Measurements from ENCODE around the gene IGF2BP2. TPM values are rescaled to one million over a fixed set of nuclear protein-coding genes. Genes with fewer than 3 reads are reported as not detected.
"Not testable (repeated sequence)": the region's sequence is repeated elsewhere in the genome, so short reads cannot be mapped to it uniquely, and the experiment has no call there.

The IGF2BP2 gene
- total and polyA plus RNA-seq, 4 donors, result 0.18 to 17.5 (median 6.1) TPM

GRCh38 chr3:185663929-185664328, 160.9 kb downstream of the IGF2BP2 start:
- no peak for DNase-seq
- no peaks in the 10 kb centered on the region for H3K27me3 ChIP-seq (ENCODE audit: control insufficient read depth in 1 of 2, insufficient read depth in 2 of 2, low read length in 1 of 2)
- H3K27ac ChIP-seq (ENCODE audit: low read depth in 1 of 2, low read length in 2 of 2), result no peak overlapping the region
- no peaks in the 10 kb centered on the region for H3K4me1 ChIP-seq (ENCODE audit: control insufficient read depth in 1 of 2, insufficient read depth in 2 of 2, low read length in 2 of 2)
- H3K9me3 ChIP-seq (ENCODE audit: control insufficient read depth, low read length), result no peaks in the 10 kb centered on the region
- H3K36me3 ChIP-seq (ENCODE audit: control insufficient read depth in 1 of 2, insufficient read depth in 2 of 2, low read length in 1 of 2), result no peaks in the 10 kb centered on the region
- 93 to 95% methylated on average over 5 of the region's 5 CpGs for WGBS, 2 donors
- no peak overlapping the region for H3K4me3 ChIP-seq (ENCODE audit: low read length in 2 of 2)
- ATAC-seq (ENCODE audit: low FRiP score), result no peak
- intact Hi-C loops (cut with DNase I), result no loop called here

GRCh38 chr3:185661772-185662171, 163.1 kb downstream of the IGF2BP2 start:
- H3K27ac ChIP-seq (ENCODE audit: low read depth in 1 of 2, low read length in 2 of 2), result no peak overlapping the region
- no peak for DNase-seq
- no peaks in the 10 kb centered on the region for H3K36me3 ChIP-seq (ENCODE audit: control insufficient read depth in 1 of 2, insufficient read depth in 2 of 2, low read length in 1 of 2)
- no peaks in the 10 kb centered on the region for H3K9me3 ChIP-seq (ENCODE audit: control insufficient read depth, low read length)
- ATAC-seq (ENCODE audit: low FRiP score), result no peak
- H3K27me3 ChIP-seq (ENCODE audit: control insufficient read depth in 1 of 2, insufficient read depth in 2 of 2, low read length in 1 of 2), result no peaks in the 10 kb centered on the region
- intact Hi-C loops (cut with DNase I), result loop anchor here in 1 of 2 donors (2.0 kb wide), 1 partner anchor 107 kb away; no protein-coding TSS in a partner anchor
- 89 to 95% methylated on average over 4 of the region's 4 CpGs for WGBS, 2 donors
- no peak overlapping the region for H3K4me3 ChIP-seq (ENCODE audit: low read length in 2 of 2)
- no peaks in the 10 kb centered on the region for H3K4me1 ChIP-seq (ENCODE audit: control insufficient read depth in 1 of 2, insufficient read depth in 2 of 2, low read length in 2 of 2)

GRCh38 chr3:185661296-185661695, 163.5 kb downstream of the IGF2BP2 start:
- not testable (repeated sequence) for H3K27me3 ChIP-seq (ENCODE audit: control insufficient read depth in 1 of 2, insufficient read depth in 2 of 2, low read length in 1 of 2); H3K36me3 ChIP-seq (ENCODE audit: control insufficient read depth in 1 of 2, insufficient read depth in 2 of 2, low read length in 1 of 2); H3K9me3 ChIP-seq (ENCODE audit: control insufficient read depth, low read length); H3K4me3 ChIP-seq (ENCODE audit: low read length in 2 of 2); DNase-seq; ATAC-seq (ENCODE audit: low FRiP score); H3K4me1 ChIP-seq (ENCODE audit: control insufficient read depth in 1 of 2, insufficient read depth in 2 of 2, low read length in 2 of 2); H3K27ac ChIP-seq (ENCODE audit: low read depth in 1 of 2, low read length in 2 of 2)
- WGBS, 2 donors, result 92 to 93% methylated on average over 10 of the region's 10 CpGs
- intact Hi-C loops (cut with DNase I), result loop anchor here in 1 of 2 donors (2.0 kb wide), 1 partner anchor 108 kb away; no protein-coding TSS in a partner anchor

GRCh38 chr3:185659942-185660921, 164.6 kb downstream of the IGF2BP2 start:
- ATAC-seq (ENCODE audit: low FRiP score) (peak; percentile 67), DNase-seq (peak; percentile 85 to 88)
- no peaks in the 10 kb centered on the region for H3K9me3 ChIP-seq (ENCODE audit: control insufficient read depth, low read length)
- 34 to 37% methylated on average over 18 of the region's 18 CpGs for WGBS, 2 donors
- intact Hi-C loops (cut with DNase I), result loop anchor here in 1 of 2 donors (2.0 to 10.0 kb wide), 2 partner anchors 109 to 915 kb away; partner anchors contain the start of gene DNAJB11
- H3K27me3 ChIP-seq (ENCODE audit: control insufficient read depth in 1 of 2, insufficient read depth in 2 of 2, low read length in 1 of 2), result no peaks in the 10 kb centered on the region
- H3K4me1 ChIP-seq (ENCODE audit: control insufficient read depth in 1 of 2, insufficient read depth in 2 of 2, low read length in 2 of 2), result no peaks in the 10 kb centered on the region
- no peak overlapping the region for H3K4me3 ChIP-seq (ENCODE audit: low read length in 2 of 2)
- no peak overlapping the region for H3K27ac ChIP-seq (ENCODE audit: low read depth in 1 of 2, low read length in 2 of 2)
- no peaks in the 10 kb centered on the region for H3K36me3 ChIP-seq (ENCODE audit: control insufficient read depth in 1 of 2, insufficient read depth in 2 of 2, low read length in 1 of 2)

- WGBS, 2 donors, result 81 to 89% methylated on average over 1 of the region's 1 CpG
- ATAC-seq (ENCODE audit: low FRiP score) (no peak), DNase-seq (no peak)
- intact Hi-C loops (cut with DNase I), result loop anchor here in 1 of 2 donors (10.0 kb wide), 1 partner anchor 916 kb away; the partner anchor contains the start of gene DNAJB11
- H3K4me1 ChIP-seq (ENCODE audit: control insufficient read depth in 1 of 2, insufficient read depth in 2 of 2, low read length in 2 of 2), result no peaks in the 10 kb centered on the region
- no peaks in the 10 kb centered on the region for H3K27me3 ChIP-seq (ENCODE audit: control insufficient read depth in 1 of 2, insufficient read depth in 2 of 2, low read length in 1 of 2)
- H3K27ac ChIP-seq (ENCODE audit: low read depth in 1 of 2, low read length in 2 of 2), result no peak overlapping the region
- no peak overlapping the region for H3K4me3 ChIP-seq (ENCODE audit: low read length in 2 of 2)
- no peaks in the 10 kb centered on the region for H3K36me3 ChIP-seq (ENCODE audit: control insufficient read depth in 1 of 2, insufficient read depth in 2 of 2, low read length in 1 of 2)
- no peaks in the 10 kb centered on the region for H3K9me3 ChIP-seq (ENCODE audit: control insufficient read depth, low read length)
These were observed 165.9 kb downstream of the IGF2BP2 start for GRCh38 chr3:185658943-185659342.

- intact Hi-C loops (cut with DNase I), result loop anchor here in 1 of 2 donors (10.0 kb wide), 1 partner anchor 916 kb away; the partner anchor contains the start of gene DNAJB11
- Histone ChIP-seq H3K27me3 (ENCODE audit: control insufficient read depth in 1 of 2, insufficient read depth in 2 of 2, low read length in 1 of 2) (no peaks in the 10 kb centered on the region), H3K9me3 (ENCODE audit: control insufficient read depth, low read length) (no peaks in the 10 kb centered on the region), H3K27ac (ENCODE audit: low read depth in 1 of 2, low read length in 2 of 2) (peak overlapping the region in 1 of 2 donors; percentile 14), H3K36me3 (ENCODE audit: control insufficient read depth in 1 of 2, insufficient read depth in 2 of 2, low read length in 1 of 2) (no peaks in the 10 kb centered on the region), H3K4me3 (ENCODE audit: low read length in 2 of 2) (no peak overlapping the region), H3K4me1 (ENCODE audit: control insufficient read depth in 1 of 2, insufficient read depth in 2 of 2, low read length in 2 of 2) (no peaks in the 10 kb centered on the region)
- ATAC-seq (ENCODE audit: low FRiP score) (peak; percentile 64), DNase-seq (peak; percentile 80 to 91)
- WGBS, 2 donors, result 22 to 29% methylated on average over 8 of the region's 8 CpGs
These were observed 166.3 kb downstream of the IGF2BP2 start for GRCh38 chr3:185658504-185658912.

GRCh38 chr3:185657691-185658503, 166.9 kb downstream of the IGF2BP2 start:
- WGBS, 2 donors, result 94 to 96% methylated on average over 15 of the region's 15 CpGs
- ATAC-seq (ENCODE audit: low FRiP score), result no peak
- no peak overlapping the region for H3K4me3 ChIP-seq (ENCODE audit: low read length in 2 of 2)
- H3K9me3 ChIP-seq (ENCODE audit: control insufficient read depth, low read length), result no peaks in the 10 kb centered on the region
- no peaks in the 10 kb centered on the region for H3K36me3 ChIP-seq (ENCODE audit: control insufficient read depth in 1 of 2, insufficient read depth in 2 of 2, low read length in 1 of 2)
- no peaks in the 10 kb centered on the region for H3K27me3 ChIP-seq (ENCODE audit: control insufficient read depth in 1 of 2, insufficient read depth in 2 of 2, low read length in 1 of 2)
- H3K4me1 ChIP-seq (ENCODE audit: control insufficient read depth in 1 of 2, insufficient read depth in 2 of 2, low read length in 2 of 2), result no peaks in the 10 kb centered on the region
- intact Hi-C loops (cut with DNase I), result loop anchor here in 1 of 2 donors (10.0 kb wide), 1 partner anchor 917 kb away; the partner anchor contains the start of gene DNAJB11
- H3K27ac ChIP-seq (ENCODE audit: low read depth in 1 of 2, low read length in 2 of 2), result peak overlapping the region in 1 of 2 donors; percentile 14
- DNase-seq, result no peak

GRCh38 chr3:185657211-185657610, 167.6 kb downstream of the IGF2BP2 start:
- Histone ChIP-seq H3K4me1 (ENCODE audit: control insufficient read depth in 1 of 2, insufficient read depth in 2 of 2, low read length in 2 of 2) (no peaks in the 10 kb centered on the region), H3K36me3 (ENCODE audit: control insufficient read depth in 1 of 2, insufficient read depth in 2 of 2, low read length in 1 of 2) (no peaks in the 10 kb centered on the region), H3K9me3 (ENCODE audit: control insufficient read depth, low read length) (no peaks in the 10 kb centered on the region), H3K27me3 (ENCODE audit: control insufficient read depth in 1 of 2, insufficient read depth in 2 of 2, low read length in 1 of 2) (no peaks in the 10 kb centered on the region), H3K4me3 (ENCODE audit: low read length in 2 of 2) (no peak overlapping the region), H3K27ac (ENCODE audit: low read depth in 1 of 2, low read length in 2 of 2) (peak overlapping the region in 1 of 2 donors; percentile 23)
- DNase-seq, result no peak
- 97 to 98% methylated on average over 12 of the region's 12 CpGs for WGBS, 2 donors
- ATAC-seq (ENCODE audit: low FRiP score), result no peak
- intact Hi-C loops (cut with DNase I), result loop anchor here in 1 of 2 donors (10.0 kb wide), 1 partner anchor 918 kb away; the partner anchor contains the start of gene DNAJB11
